ENCODE results near the gene SMAD6.

- no peak for TF ChIP-seq CTCF (IDR thresholded peaks at IDR 0.05)
- no peak for TF ChIP-seq POLR2A (IDR thresholded peaks at IDR 0.05)
These were observed 123.7 kb downstream of the SMAD6 start for GRCh38 chr15:66825731-66826130.
